SKM-1 treated with dmso at 0.1 percent for 144 hours (cell line): ENCODE data around the gene RFXANK.
"Not testable (repeated sequence)": the region's sequence is repeated elsewhere in the genome, so short reads cannot be mapped to it uniquely, and the experiment has no call there.

Source experiments
- DNase-seq: peaks from one replicate; lab custom pipeline; 2025; ENCODE audit not compliant: unreplicated experiment; lab: John Stamatoyannopoulos, UW

The RFXANK gene

GRCh38 chr19:19205416-19206410 is 13.7 kb downstream of the RFXANK start:
- no peak for DNase-seq

- no peak for DNase-seq
These were observed 14.9 kb downstream of the RFXANK start for GRCh38 chr19:19206938-19207337.

- no peak for DNase-seq
These were observed 15.8 kb downstream of the RFXANK start for GRCh38 chr19:19207637-19208572.

- DNase-seq, result no peak
These were observed 17.3 kb downstream of the RFXANK start for GRCh38 chr19:19209372-19209771.

GRCh38 chr19:19211499-19212420 is 19.7 kb downstream of the RFXANK start, which contains the start of gene NCAN:
Gene NCAN (plus strand): TSS chr19:19211958. CDS start chr19:19216954, 4,996 bp downstream.
- DNase-seq, result no peak

- DNase-seq, result no peak
These were observed 20.9 kb downstream of the RFXANK start for GRCh38 chr19:19212916-19213315.

GRCh38 chr19:19213426-19214158 is 21.5 kb downstream of the RFXANK start:
- DNase-seq, result no peak

GRCh38 chr19:19214159-19214490 is 22.1 kb downstream of the RFXANK start:
- DNase-seq, result no peak

GRCh38 chr19:19214892-19215291 is 22.8 kb downstream of the RFXANK start:
- DNase-seq, result no peak

- DNase-seq, result no peak
These were observed 23.7 kb downstream of the RFXANK start for GRCh38 chr19:19215792-19216191.

- peak; percentile 22 for DNase-seq
These were observed 25.0 kb downstream of the RFXANK start for GRCh38 chr19:19217099-19217498.

- no peak for DNase-seq
These were observed 26.9 kb downstream of the RFXANK start for GRCh38 chr19:19218911-19219310.

GRCh38 chr19:19221000-19221399 is 28.9 kb downstream of the RFXANK start:
- not testable (repeated sequence) for DNase-seq

- DNase-seq, result no peak
These were observed 31.0 kb downstream of the RFXANK start for GRCh38 chr19:19223060-19223459.

GRCh38 chr19:19223636-19224035 is 31.6 kb downstream of the RFXANK start:
- DNase-seq, result no peak

GRCh38 chr19:19224150-19224851 is 32.2 kb downstream of the RFXANK start:
- DNase-seq, result no peak

GRCh38 chr19:19224852-19225494 is 32.9 kb downstream of the RFXANK start:
- peak; percentile 38 for DNase-seq

GRCh38 chr19:19226204-19226603 is 34.1 kb downstream of the RFXANK start:
- DNase-seq, result no peak

- no peak for DNase-seq
These were observed 34.6 kb downstream of the RFXANK start for GRCh38 chr19:19226663-19227062.
